ENCODE results near the gene CTSK. TPM values are rescaled to one million over a fixed set of nuclear protein-coding genes. Genes with fewer than 3 reads are reported as not detected.
A peak's percentile ranks its signal among the peaks of the same experiment; 100 is the strongest.
"Not testable (repeated sequence)": the region's sequence is repeated elsewhere in the genome, so short reads cannot be mapped to it uniquely, and the experiment has no call there.

The CTSK gene
- polyA plus RNA-seq, 3 donors from 2014 or later = 1.1 TPM; not detected in 2

GRCh38 chr1:150793221-150793620 lies 14.8 kb downstream of the CTSK start:
- Mint-ChIP-seq H3K4me3 (no peak overlapping the region), H3K9me3 (no peaks in the 10 kb centered on the region), H3K4me1 (no peaks in the 10 kb centered on the region), H3K27ac (peak overlapping the region in 1 of 6 donors; percentile 8), H3K36me3 (peaks cover 8 to 21% (median 10%) of the 10 kb centered on the region in 3 donors), H3K27me3 (ENCODE audit: low read depth in 3 of 3) (peaks cover 0 to 2% (median 1%) of the 10 kb centered on the region in 3 donors)
- DNase-seq = no peak

- H3K27ac Mint-ChIP-seq = no peak overlapping the region
- peaks cover 1 to 2% (median 2%) of the 10 kb centered on the region in 3 donors for H3K27me3 Mint-ChIP-seq (ENCODE audit: low read depth in 3 of 3)
- no peaks in the 10 kb centered on the region for H3K9me3 Mint-ChIP-seq
- peaks cover 0 to 1% of the 10 kb centered on the region in 2 donors for H3K4me1 Mint-ChIP-seq
- no peak for DNase-seq
- no peak overlapping the region for H3K4me3 Mint-ChIP-seq
- H3K36me3 Mint-ChIP-seq = peaks cover 3 to 11% (median 4%) of the 10 kb centered on the region in 3 donors
Observed at GRCh38 chr1:150791585-150791984, 16.5 kb downstream of the CTSK start.

GRCh38 chr1:150789396-150789795 lies 18.7 kb downstream of the CTSK start:
- no peaks in the 10 kb centered on the region for H3K9me3 Mint-ChIP-seq
- no peak overlapping the region for H3K27ac Mint-ChIP-seq
- peaks cover 1 to 2% (median 2%) of the 10 kb centered on the region in 3 donors for H3K27me3 Mint-ChIP-seq (ENCODE audit: low read depth in 3 of 3)
- no peak overlapping the region for H3K4me3 Mint-ChIP-seq
- H3K36me3 Mint-ChIP-seq = peaks cover 0 to 4% (median 0%) of the 10 kb centered on the region in 3 donors
- DNase-seq = no peak
- peaks cover 0 to 1% of the 10 kb centered on the region in 2 donors for H3K4me1 Mint-ChIP-seq

GRCh38 chr1:150788946-150789345 lies 19.1 kb downstream of the CTSK start:
- Mint-ChIP-seq H3K4me3 (no peak overlapping the region), H3K36me3 (peaks cover 0 to 4% (median 0%) of the 10 kb centered on the region in 3 donors), H3K27ac (no peak overlapping the region), H3K9me3 (no peaks in the 10 kb centered on the region), H3K27me3 (ENCODE audit: low read depth in 3 of 3) (peaks cover 1 to 2% (median 2%) of the 10 kb centered on the region in 3 donors), H3K4me1 (peaks cover 0 to 1% of the 10 kb centered on the region in 2 donors)
- no peak for DNase-seq

GRCh38 chr1:150787455-150787854 lies 20.6 kb downstream of the CTSK start:
- Mint-ChIP-seq H3K27me3 (ENCODE audit: low read depth in 3 of 3) (peaks cover 0 to 3% (median 2%) of the 10 kb centered on the region in 3 donors), H3K9me3 (no peaks in the 10 kb centered on the region), H3K36me3 (peaks cover 0 to 4% (median 0%) of the 10 kb centered on the region in 3 donors), H3K4me3 (no peak overlapping the region), H3K4me1 (peaks cover 0 to 1% of the 10 kb centered on the region in 2 donors), H3K27ac (no peak overlapping the region)
- no peak for DNase-seq

DNA sequence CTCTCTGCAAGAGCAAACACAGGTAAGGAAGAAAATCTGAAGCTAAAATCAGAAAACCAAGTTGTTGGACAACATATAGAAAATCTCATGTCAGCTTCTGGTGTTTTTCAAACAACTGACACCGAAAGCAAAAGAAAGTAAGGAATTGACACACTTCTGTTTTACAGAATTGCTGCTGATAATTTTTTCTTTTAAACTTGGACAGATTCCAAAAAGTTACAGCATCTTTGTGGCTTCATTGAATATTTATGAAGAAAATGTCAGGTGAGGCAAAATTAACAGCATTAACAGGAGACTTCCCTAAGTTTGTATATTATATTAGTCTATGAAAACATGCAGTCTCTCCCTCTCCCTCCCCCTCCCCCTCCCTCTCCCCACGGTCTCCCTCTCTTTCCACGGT lies 27.6 kb downstream of the CTSK start:
- Mint-ChIP-seq H3K9me3 (no peaks in the 10 kb centered on the region), H3K4me1 (peaks cover 0 to 7% of the 10 kb centered on the region in 2 donors), H3K36me3 (no peaks in the 10 kb centered on the region), H3K4me3 (no peak overlapping the region), H3K27me3 (ENCODE audit: low read depth in 3 of 3) (peaks cover 0 to 9% (median 2%) of the 10 kb centered on the region in 3 donors), H3K27ac (no peak overlapping the region)
- DNase-seq = no peak

DNA sequence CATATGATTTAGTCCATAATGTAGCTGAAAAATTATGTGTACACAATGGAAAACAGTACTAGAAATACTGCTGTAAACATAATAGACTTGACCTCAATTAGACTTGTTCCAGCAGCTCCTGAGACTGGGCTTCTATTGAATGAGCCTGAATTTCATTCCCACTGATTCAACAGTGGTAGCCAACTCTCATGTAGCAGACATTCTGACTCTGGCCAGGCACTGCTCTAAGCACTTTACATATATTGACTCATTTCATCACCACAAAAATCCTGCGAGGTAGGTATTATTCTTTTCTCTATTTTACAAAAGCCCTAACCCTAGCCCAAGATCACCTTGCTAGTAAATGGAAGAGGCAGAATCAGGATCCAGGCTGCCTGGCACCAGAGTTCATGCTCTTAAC lies 29.7 kb downstream of the CTSK start:
- Mint-ChIP-seq H3K27ac (no peak overlapping the region), H3K4me1 (peaks cover 0 to 7% of the 10 kb centered on the region in 2 donors), H3K9me3 (no peaks in the 10 kb centered on the region), H3K27me3 (ENCODE audit: low read depth in 3 of 3) (peaks cover 0 to 9% (median 0%) of the 10 kb centered on the region in 3 donors), H3K4me3 (no peak overlapping the region), H3K36me3 (no peaks in the 10 kb centered on the region)
- no peak for DNase-seq

DNA sequence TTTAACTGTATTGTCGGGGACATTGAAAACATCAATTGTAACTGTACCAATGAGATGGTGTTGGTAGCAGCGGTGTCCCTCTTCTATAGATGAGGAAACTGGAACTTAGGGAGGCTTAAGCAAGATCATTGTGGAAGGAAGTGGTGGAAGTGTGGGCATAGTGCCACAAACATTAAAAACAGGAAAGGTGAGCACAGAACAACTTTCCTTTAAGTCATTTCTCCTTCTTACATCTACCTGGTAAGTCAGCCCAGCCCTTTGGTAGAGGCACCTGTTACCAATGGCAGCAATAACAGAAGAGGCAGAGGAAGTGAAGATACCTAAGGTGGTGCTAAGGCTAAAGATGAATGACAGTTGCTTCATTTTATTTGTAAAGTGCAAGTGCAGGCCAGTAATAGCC lies 30.5 kb downstream of the CTSK start:
- peaks cover 0 to 9% (median 2%) of the 10 kb centered on the region in 3 donors for H3K27me3 Mint-ChIP-seq (ENCODE audit: low read depth in 3 of 3)
- no peaks in the 10 kb centered on the region for H3K9me3 Mint-ChIP-seq
- DNase-seq = no peak
- H3K4me3 Mint-ChIP-seq = no peak overlapping the region
- H3K4me1 Mint-ChIP-seq = peaks cover 0 to 7% of the 10 kb centered on the region in 2 donors
- no peak overlapping the region for H3K27ac Mint-ChIP-seq
- H3K36me3 Mint-ChIP-seq = no peaks in the 10 kb centered on the region

DNA sequence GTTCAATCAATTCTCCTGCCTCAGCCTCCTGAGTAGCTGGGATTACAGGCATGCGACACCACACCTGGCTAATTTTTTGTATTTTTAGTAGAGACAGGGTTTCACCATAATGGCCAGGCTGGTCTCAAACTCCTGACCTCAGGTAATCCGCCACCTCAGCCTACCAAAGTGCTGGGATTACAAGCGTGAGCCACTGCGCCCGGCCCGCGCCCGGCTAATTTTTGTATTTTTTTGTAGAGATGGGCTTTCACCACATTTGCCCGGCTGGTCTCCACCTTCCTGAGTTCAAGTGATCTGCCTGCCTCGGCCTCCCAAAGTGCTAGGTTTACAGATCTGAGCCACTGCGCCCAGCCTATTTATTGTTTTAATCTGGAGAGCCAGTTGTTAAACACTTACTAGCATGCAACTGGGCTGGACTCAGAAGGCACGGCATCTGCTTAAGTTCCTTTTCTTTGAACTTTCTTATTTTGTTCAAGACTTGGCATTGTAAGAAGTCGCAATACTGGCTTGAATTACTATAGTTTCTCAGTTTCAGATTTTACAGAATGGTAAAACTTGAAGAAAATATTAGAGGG lies 32.0 kb downstream of the CTSK start:
- H3K27ac Mint-ChIP-seq; H3K27me3 Mint-ChIP-seq (ENCODE audit: low read depth in 3 of 3); H3K9me3 Mint-ChIP-seq; DNase-seq; H3K4me3 Mint-ChIP-seq; H3K36me3 Mint-ChIP-seq: not testable (repeated sequence)
- peaks cover 6 to 16% of the 10 kb centered on the region in 2 donors for H3K4me1 Mint-ChIP-seq

GRCh38 chr1:150775276-150775675 lies 32.8 kb downstream of the CTSK start:
- Mint-ChIP-seq H3K4me3 (no peak overlapping the region), H3K27ac (no peak overlapping the region), H3K4me1 (peaks cover 13 to 23% of the 10 kb centered on the region in 2 donors), H3K36me3 (no peaks in the 10 kb centered on the region), H3K27me3 (ENCODE audit: low read depth in 3 of 3) (peaks cover 4 to 13% (median 5%) of the 10 kb centered on the region in 3 donors), H3K9me3 (no peaks in the 10 kb centered on the region)
- no peak for DNase-seq

DNA sequence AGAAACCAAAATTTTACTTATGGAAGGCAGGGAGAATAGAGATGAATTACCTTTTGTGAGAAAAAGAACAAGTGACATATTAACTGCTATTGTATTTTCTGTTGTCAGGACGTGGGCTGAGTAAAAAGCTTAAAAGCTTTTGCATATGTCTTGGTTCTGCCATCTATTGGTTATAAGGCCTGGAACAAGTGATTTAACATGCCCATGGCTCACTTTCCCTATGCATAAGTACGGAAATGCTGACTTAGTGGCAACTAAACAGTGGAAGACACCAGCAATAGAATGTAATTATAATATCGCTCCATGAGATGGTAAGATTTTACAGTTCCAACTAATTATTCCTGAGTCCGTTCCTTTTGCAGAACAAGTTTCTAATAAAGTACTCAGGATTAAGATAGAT lies 35.7 kb downstream of the CTSK start:
- no peak overlapping the region for H3K27ac Mint-ChIP-seq

DNA sequence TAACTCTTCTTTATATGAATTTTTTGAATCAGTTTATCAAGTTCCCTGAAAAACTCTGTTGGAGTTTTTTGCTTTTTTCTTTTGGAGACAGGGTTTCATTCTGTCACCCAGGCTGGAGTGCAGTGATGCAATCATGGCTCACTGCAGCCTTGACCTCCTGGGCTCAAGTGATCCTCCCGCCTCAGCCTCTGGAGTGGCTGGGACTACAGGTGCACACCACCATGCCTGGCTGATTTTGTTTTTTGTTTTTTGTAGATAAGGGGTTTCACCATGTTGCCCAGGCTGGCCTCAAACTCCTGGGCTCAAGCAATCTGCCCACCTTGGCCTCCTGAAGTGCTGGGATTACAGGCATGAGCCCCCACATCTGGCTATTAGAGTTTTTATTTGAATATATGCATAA lies 40.4 kb downstream of the CTSK start:
- H3K9me3 Mint-ChIP-seq; DNase-seq; H3K27me3 Mint-ChIP-seq (ENCODE audit: low read depth in 3 of 3); H3K4me3 Mint-ChIP-seq; H3K36me3 Mint-ChIP-seq: not testable (repeated sequence)
- Mint-ChIP-seq H3K4me1 (peaks cover 36 to 48% of the 10 kb centered on the region in 2 donors), H3K27ac (peak overlapping the region in 2 of 6 donors; percentile 2 to 13)

More for the DNA sequence above, 35.7 kb downstream of the CTSK start:
- no peaks in the 10 kb centered on the region for H3K9me3 Mint-ChIP-seq
- no peak overlapping the region for H3K4me3 Mint-ChIP-seq
- no peaks in the 10 kb centered on the region for H3K36me3 Mint-ChIP-seq
- H3K4me1 Mint-ChIP-seq = peaks cover 13 to 18% of the 10 kb centered on the region in 2 donors
- H3K27me3 Mint-ChIP-seq (ENCODE audit: low read depth in 3 of 3) = peaks cover 5 to 9% (median 6%) of the 10 kb centered on the region in 3 donors
- DNase-seq = no peak

DNA sequence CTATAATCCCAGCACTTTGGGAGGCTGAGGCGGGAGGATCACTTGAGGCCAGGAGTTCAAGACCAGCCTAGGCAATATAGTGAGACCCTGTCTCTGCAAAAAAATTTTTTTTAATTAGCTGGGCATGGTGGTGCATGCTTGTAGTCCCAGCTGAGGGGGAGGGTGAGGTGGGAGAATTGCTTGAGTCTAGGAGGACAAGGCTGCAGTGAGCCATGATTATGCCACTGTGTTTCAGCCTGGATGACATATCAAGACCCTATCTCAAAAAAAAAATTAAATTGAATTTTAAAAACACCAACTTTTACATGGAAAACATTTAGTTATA lies 42.1 kb downstream of the CTSK start:
- peak overlapping the region; percentile 90 to 97 (median 94) for H3K27ac Mint-ChIP-seq
- H3K4me1 Mint-ChIP-seq = peaks cover 38 to 55% of the 10 kb centered on the region in 2 donors
- H3K36me3 Mint-ChIP-seq; DNase-seq; H3K9me3 Mint-ChIP-seq; H3K27me3 Mint-ChIP-seq (ENCODE audit: low read depth in 3 of 3): not testable (repeated sequence)
- H3K4me3 Mint-ChIP-seq = peak overlapping the region; percentile 90 to 99 (median 92)

- H3K4me3 Mint-ChIP-seq = peak within 1 kb of the TSS; percentile 90 to 99 (median 92)
- peak; percentile 27 to 44 (median 35) for DNase-seq
- peaks cover 35 to 55% of the 10 kb centered on the region in 2 donors for H3K4me1 Mint-ChIP-seq
- no peaks in the 10 kb centered on the region for H3K9me3 Mint-ChIP-seq
- peak within 1 kb of the TSS; percentile 90 to 97 (median 94) for H3K27ac Mint-ChIP-seq
- peaks cover 0 to 3% (median 3%) of the 10 kb centered on the region in 3 donors for H3K27me3 Mint-ChIP-seq (ENCODE audit: low read depth in 3 of 3)
- peaks cover 3 to 8% (median 4%) of the 10 kb centered on the region in 3 donors for H3K36me3 Mint-ChIP-seq
Observed at GRCh38 chr1:150765296-150765976, 42.6 kb downstream of the CTSK start, which contains the start of gene CTSS. Gene CTSS (minus strand): TSS chr1:150765778. CDS start chr1:150764763, 1,015 bp downstream.

Measured in immature natural killer cell (primary cell).